ENCODE data around the gene GLRA3.

GRCh38 chr4:174600391-174600790 is 228.7 kb downstream of the GLRA3 start:
- TF ChIP-seq, protein P1, sequence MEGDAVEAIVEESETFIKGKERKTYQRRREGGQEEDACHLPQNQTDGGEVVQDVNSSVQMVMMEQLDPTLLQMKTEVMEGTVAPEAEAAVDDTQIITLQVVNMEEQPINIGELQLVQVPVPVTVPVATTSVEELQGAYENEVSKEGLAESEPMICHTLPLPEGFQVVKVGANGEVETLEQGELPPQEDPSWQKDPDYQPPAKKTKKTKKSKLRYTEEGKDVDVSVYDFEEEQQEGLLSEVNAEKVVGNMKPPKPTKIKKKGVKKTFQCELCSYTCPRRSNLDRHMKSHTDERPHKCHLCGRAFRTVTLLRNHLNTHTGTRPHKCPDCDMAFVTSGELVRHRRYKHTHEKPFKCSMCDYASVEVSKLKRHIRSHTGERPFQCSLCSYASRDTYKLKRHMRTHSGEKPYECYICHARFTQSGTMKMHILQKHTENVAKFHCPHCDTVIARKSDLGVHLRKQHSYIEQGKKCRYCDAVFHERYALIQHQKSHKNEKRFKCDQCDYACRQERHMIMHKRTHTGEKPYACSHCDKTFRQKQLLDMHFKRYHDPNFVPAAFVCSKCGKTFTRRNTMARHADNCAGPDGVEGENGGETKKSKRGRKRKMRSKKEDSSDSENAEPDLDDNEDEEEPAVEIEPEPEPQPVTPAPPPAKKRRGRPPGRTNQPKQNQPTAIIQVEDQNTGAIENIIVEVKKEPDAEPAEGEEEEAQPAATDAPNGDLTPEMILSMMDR (IDR thresholded peaks at IDR 0.05; ENCODE audit: poor library complexity, severe bottlenecking) = no peak
- TF ChIP-seq MXI1 (conservative IDR thresholded peaks at IDR 0.05; ENCODE audit: poor library complexity, severe bottlenecking) (no peak), POLR2AphosphoS5 (IDR thresholded peaks at IDR 0.05) (no peak), RAD21 (conservative IDR thresholded peaks at IDR 0.05) (no peak)
- TF ChIP-seq, protein P2, sequence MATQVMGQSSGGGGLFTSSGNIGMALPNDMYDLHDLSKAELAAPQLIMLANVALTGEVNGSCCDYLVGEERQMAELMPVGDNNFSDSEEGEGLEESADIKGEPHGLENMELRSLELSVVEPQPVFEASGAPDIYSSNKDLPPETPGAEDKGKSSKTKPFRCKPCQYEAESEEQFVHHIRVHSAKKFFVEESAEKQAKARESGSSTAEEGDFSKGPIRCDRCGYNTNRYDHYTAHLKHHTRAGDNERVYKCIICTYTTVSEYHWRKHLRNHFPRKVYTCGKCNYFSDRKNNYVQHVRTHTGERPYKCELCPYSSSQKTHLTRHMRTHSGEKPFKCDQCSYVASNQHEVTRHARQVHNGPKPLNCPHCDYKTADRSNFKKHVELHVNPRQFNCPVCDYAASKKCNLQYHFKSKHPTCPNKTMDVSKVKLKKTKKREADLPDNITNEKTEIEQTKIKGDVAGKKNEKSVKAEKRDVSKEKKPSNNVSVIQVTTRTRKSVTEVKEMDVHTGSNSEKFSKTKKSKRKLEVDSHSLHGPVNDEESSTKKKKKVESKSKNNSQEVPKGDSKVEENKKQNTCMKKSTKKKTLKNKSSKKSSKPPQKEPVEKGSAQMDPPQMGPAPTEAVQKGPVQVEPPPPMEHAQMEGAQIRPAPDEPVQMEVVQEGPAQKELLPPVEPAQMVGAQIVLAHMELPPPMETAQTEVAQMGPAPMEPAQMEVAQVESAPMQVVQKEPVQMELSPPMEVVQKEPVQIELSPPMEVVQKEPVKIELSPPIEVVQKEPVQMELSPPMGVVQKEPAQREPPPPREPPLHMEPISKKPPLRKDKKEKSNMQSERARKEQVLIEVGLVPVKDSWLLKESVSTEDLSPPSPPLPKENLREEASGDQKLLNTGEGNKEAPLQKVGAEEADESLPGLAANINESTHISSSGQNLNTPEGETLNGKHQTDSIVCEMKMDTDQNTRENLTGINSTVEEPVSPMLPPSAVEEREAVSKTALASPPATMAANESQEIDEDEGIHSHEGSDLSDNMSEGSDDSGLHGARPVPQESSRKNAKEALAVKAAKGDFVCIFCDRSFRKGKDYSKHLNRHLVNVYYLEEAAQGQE (IDR thresholded peaks at IDR 0.05; ENCODE audit: borderline replicate concordance) = no peak
